IPS-NIHi11 (cell line): ENCODE results near the gene WNT9A.
A peak's percentile ranks its signal among the peaks of the same experiment; 100 is the strongest.
"Not testable (repeated sequence)": the region's sequence is repeated elsewhere in the genome, so short reads cannot be mapped to it uniquely, and the experiment has no call there.

Experiments
- DNase-seq: peaks from one replicate; pipeline ENCODE4 v3.0.0; 2012; ENCODE audit warnings: mixed read lengths, low spot score

WNT9A gene

GRCh38 chr1:227947676-227948492 is at the start of gene WNT9A:
TSS of gene WNT9A (minus strand) at chr1:227947932. CDS start at chr1:227947887, 45 bp downstream.
- DNase-seq: peak; percentile 97

DNA sequence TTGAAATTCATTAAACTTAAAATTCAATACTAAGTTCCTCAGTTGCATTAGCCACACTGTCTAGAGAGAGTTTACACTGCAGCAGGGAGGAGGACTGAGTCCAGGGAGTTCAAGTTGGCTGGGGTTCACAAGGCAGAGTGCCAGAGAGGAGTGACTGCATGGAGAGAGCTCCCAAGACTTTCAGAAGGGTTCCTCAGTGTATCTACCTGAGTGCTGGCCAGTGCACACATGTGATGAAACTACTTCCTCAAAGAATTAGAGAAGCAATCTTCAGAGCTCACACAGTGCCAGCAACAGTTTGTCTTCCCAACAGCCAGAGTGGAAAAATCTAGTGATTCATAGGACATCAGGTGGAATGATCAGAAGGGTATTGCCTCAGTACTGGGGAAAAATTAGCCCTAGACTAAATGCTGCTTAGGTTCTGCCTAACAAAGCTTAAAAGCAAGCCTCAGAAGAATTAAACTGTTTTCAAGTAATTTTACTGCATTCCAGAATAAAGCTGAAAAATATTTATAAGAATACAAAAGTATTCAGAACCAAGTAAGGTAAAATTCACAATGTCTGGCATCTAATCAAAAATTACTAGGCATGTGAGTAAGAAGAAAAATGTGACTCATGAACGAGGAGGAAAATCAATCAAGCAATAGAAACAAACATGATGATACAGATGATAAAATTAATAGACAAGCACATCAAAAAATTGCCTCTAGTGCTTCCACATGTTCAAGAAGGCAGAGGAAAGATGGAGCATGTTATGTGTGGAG is 48.6 kb upstream of the WNT9A start:
- no peak for DNase-seq

GRCh38 chr1:227994632-227995300 is 47.0 kb upstream of the WNT9A start:
- DNase-seq: no peak

DNA sequence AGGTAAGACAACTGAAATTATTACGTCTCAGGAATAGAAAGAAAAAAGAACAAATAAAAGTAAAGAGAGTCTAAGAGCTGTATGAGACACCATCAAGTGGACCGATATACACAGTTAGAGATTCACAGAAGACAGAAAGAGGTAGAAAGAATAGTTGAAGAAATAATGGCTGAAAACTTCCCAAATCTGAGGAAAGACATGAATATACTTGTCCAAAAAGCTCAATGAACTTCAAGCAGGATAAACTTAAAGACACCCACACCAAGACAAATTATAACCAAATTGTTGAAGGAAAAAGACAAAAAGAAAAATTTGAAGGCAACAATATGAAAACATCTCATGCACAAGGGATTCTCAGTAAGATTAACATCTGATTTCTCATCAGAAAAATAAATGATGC is 39.4 kb upstream of the WNT9A start:
- no peak for DNase-seq

GRCh38 chr1:227975583-227976283 is 28.0 kb upstream of the WNT9A start:
- DNase-seq: not testable (repeated sequence)

GRCh38 chr1:227973724-227974288 is 26.1 kb upstream of the WNT9A start:
- not testable (repeated sequence) for DNase-seq

- not testable (repeated sequence) for DNase-seq
Measured at GRCh38 chr1:227972843-227973374, 25.2 kb upstream of the WNT9A start.

DNA sequence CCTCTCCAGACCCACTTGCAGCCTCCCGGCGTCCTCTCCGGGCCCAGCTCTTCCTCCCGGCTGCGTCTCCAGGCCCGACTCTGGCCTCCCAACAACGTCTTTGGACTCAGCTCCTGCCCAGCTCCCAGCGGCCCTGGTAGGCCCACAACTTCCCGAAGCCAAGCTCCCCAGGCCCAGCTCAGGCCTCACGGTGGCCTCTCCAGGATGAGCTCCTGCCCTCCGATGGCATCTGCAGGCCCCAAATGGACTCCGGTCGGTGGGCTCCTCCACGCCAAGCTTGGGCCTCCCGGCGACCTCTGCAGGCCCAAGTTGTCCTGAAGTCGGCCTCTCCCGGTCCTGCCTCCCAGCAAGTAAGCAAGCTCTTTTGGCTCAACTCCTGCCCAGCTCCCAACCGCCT is 24.5 kb upstream of the WNT9A start:
- not testable (repeated sequence) for DNase-seq

DNA sequence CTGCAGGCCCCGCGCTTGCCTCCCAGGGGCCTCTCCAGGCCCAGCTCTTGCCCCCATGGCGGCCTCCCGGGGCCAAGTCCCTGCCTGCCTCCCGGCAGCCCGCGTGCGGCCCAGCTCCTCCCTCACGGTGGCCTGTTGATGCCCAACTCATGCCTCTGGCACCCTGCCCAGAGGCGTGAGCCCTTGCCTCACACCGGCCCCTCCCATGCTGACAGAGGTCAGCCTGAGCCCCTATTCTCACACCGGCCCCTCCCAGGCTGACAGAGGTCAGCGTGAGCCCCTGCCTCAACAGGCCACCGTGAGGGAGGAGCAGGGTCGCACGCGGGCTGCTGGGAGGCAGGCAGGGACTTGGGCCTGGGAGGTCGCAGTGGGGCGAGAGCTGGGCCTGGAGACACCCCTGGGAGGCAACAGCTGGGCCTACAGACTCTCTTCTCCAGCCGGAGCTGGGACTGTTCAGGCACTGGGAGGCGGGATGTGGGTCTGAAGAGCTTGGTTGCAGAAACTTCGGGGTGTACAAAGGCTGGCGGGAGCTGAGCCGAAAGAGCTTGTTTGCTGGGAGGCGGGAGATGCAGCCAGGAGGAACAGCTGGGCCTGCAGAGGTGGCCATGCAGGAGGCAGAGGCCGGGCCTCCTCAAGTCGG is 24.0 kb upstream of the WNT9A start:
- DNase-seq: not testable (repeated sequence)

GRCh38 chr1:227971216-227971615 is 23.5 kb upstream of the WNT9A start:
- not testable (repeated sequence) for DNase-seq

GRCh38 chr1:227970076-227970995 is 22.6 kb upstream of the WNT9A start:
- DNase-seq: not testable (repeated sequence)

DNA sequence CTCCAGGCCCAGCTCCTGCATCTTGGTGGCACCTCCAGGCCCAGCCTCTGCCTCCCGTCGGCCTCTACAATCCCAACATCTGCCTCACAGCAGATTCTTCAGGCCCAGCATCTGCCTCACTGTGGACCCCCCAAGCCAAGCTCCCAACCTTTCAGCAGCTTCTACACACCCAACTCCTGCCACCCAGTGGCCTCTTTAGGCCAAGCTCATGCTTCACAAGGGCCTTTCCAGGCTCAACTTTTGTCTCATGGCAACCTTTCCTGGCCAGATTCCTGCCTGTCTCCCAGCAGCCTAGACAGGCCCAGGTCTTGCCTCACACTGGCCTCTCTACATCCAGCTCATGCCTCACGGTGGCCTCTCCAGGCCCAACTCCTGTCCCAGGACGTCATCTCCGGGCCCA is 20.1 kb upstream of the WNT9A start:
- DNase-seq: not testable (repeated sequence)

GRCh38 chr1:227966733-227967132 is 19.0 kb upstream of the WNT9A start:
- DNase-seq: not testable (repeated sequence)

GRCh38 chr1:227961651-227962466 is 14.1 kb upstream of the WNT9A start:
- no peak for DNase-seq

DNA sequence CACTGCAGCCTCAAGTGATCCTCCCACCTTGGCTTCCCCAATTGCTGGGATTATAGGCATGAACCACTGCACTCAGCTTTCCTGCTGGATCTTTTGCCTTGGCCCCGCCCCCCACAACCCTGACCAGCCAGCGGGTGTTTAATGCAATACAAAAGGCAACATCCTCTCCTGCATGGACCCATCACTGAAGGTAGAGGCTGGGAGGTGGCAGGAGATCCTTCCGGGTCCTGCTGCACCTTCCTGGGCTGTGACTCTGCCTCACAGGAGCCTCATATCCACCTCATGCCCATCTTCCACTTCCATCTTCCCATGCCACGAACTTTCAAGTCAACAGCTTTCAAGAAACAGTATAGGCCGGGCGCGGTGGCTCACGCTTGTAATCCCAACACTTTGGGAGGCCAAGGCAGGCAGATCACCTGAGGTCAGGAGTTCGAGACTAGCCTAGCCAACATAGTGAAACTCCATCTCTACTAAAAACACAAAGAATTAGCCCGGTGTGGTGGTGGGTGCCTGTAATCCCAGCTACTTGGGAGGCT is 11.7 kb upstream of the WNT9A start:
- DNase-seq: no peak

DNA sequence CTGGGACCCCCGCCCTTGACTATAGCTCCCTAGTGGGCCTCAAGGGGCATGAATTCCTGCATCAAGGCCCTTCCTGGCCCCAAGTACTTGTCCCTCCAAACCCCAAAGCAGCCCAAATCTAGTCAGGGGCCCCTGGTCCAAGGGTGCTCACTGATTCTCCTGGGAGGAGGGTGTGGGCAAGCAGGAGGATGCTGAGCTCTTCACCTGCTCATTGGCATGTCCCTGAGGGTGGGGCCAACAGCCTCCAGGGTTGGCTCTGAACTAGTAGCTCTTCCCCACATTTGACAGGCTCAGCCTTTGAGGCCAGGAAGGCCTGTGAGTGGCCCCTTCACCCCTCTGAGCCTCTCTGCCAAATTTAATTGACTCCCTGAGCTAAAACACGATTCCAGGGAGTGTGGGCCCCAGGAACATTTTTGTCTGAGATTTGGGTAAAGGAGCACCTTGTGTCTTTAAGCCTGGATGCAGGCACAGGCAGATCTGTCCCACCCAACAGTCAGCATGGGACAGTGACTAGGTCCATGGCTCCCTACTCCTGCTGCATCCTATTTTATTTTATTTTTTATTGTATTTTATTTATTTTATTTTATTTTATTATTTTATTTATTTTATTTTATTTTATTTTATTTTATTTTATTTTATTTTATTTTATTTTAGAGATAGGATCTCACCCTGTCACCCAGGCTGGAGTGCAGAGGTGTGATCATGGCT is 11.0 kb upstream of the WNT9A start:
- DNase-seq: no peak

- no peak for DNase-seq
Measured at GRCh38 chr1:227955808-227956207, 8.1 kb upstream of the WNT9A start.
